SU-DHL-6 (cell line): Measurements from ENCODE around the gene FHL1.

Source experiments
- H2AFZ ChIP-seq: fragments of 200-600 bp; sonication (generic); 2 replicates; pipeline ENCODE4 v1.6.1; 2014; ENCODE audit warnings: low read depth, mild to moderate bottlenecking, moderate library complexity, mixed read lengths, antibody characterized with exemption, low read length; ENCODE audit not compliant: severe bottlenecking
- H3F3A ChIP-seq: fragments of 200-600 bp; shearing (Covaris generic); 2 replicates; pipeline ENCODE4 v1.6.0; 2016; ENCODE audit warnings: antibody characterized with exemption, mild to moderate bottlenecking; ENCODE audit not compliant: insufficient read depth
- H3K27ac ChIP-seq: fragments of 200-600 bp; sonication (generic); 2 replicates; pipeline ENCODE4 v1.5.1; 2016; ENCODE audit warnings: low read depth, mild to moderate bottlenecking, low read length, moderate library complexity, mixed read lengths
- H3K27me3 ChIP-seq: fragments of 200-600 bp; sonication (generic), shearing (Covaris generic); 2 replicates; pipeline ENCODE4 v1.6.0; 2014; ENCODE audit warnings: mild to moderate bottlenecking, low read length
- H3K36me3 ChIP-seq: fragments of 200-600 bp; sonication (generic); 2 replicates; pipeline ENCODE4 v1.6.1; 2014; ENCODE audit warnings: mild to moderate bottlenecking, low read length, mixed read lengths
- H3K4me2 ChIP-seq: fragments of 300-600, 200-600 bp; shearing (Covaris generic), sonication (generic); 2 replicates; pipeline ENCODE4 v1.6.0; 2014; ENCODE audit warnings: low read length, low read depth, mild to moderate bottlenecking; ENCODE audit not compliant: poor library complexity, severe bottlenecking
- H3K4me3 ChIP-seq: fragments of 200-600 bp; sonication (generic); 2 replicates; pipeline ENCODE4 v1.5.1; 2014; ENCODE audit warnings: antibody characterized with exemption, low read length, mild to moderate bottlenecking, mixed read lengths; ENCODE audit not compliant: insufficient read depth, poor library complexity, severe bottlenecking
- H3K79me2 ChIP-seq: fragments of 200-600 bp; sonication (generic); 2 replicates; pipeline ENCODE4 v1.6.1; 2014; ENCODE audit warnings: mild to moderate bottlenecking, low read length, moderate library complexity; ENCODE audit not compliant: insufficient read depth
- H3K9ac ChIP-seq: fragments of 200-600 bp; sonication (generic); 2 replicates; pipeline ENCODE4 v1.7.0; 2014; ENCODE audit warnings: mild to moderate bottlenecking, low read length
- H3K9me2 ChIP-seq: fragments of 200-600 bp; sonication (generic); replicated peaks from 2 replicates; pipeline ENCODE4 v1.6.1; 2014; ENCODE audit warnings: low read length; ENCODE audit not compliant: insufficient read depth
- H3K9me3 ChIP-seq: fragments of 200-600 bp; sonication (generic); 2 replicates; pipeline ENCODE4 v1.6.1; 2014; ENCODE audit warnings: low read length, mixed read lengths; ENCODE audit not compliant: insufficient read depth
- H4K20me1 ChIP-seq: fragments of 200-600 bp; sonication (generic); 2 replicates; pipeline ENCODE4 v1.6.1; 2014; ENCODE audit warnings: low read depth, mild to moderate bottlenecking, antibody characterized with exemption, low read length, moderate library complexity, mixed read lengths
- CTCF ChIP-seq: fragments of 200-600 bp; sonication (generic); IDR thresholded peaks from one replicate; pipeline ENCODE4 v1.5.1; 2017; ENCODE audit warnings: antibody characterized with exemption, mild to moderate bottlenecking, low read length, moderate library complexity; ENCODE audit not compliant: insufficient read depth, poor library complexity, severe bottlenecking
- EZH2phosphoT487 ChIP-seq: fragments of 200-600 bp; sonication (generic), shearing (Covaris generic); conservative IDR thresholded peaks from 2 replicates; pipeline ENCODE4 v1.6.1; 2018; ENCODE audit warnings: mild to moderate bottlenecking, antibody characterized with exemption, low read length, moderate library complexity, mixed read lengths

Gene FHL1

GRCh38 chrX:136162827-136163570, 15.7 kb downstream of the FHL1 start:
- no peak overlapping the region for H3K9ac ChIP-seq
- no peak overlapping the region for H3K4me3 ChIP-seq
- H4K20me1 ChIP-seq, result no peaks in the 10 kb centered on the region
- no peak overlapping the region for H3K4me2 ChIP-seq
- H3K27ac ChIP-seq, result no peak overlapping the region
- H3K9me3 ChIP-seq, result no peaks in the 10 kb centered on the region
- H3K79me2 ChIP-seq, result no peaks in the 10 kb centered on the region
- no peaks in the 10 kb centered on the region for H3K36me3 ChIP-seq
- TF ChIP-seq CTCF, result peak; percentile 25
- TF ChIP-seq EZH2phosphoT487, result no peak
- no peaks in the 10 kb centered on the region for H3F3A ChIP-seq
- no peaks in the 10 kb centered on the region for H3K27me3 ChIP-seq
- no peak overlapping the region for H2AFZ ChIP-seq
- H3K9me2 ChIP-seq, result no peaks in the 10 kb centered on the region

- Histone ChIP-seq H3K27ac (no peak overlapping the region), H2AFZ (no peak overlapping the region), H3K79me2 (no peaks in the 10 kb centered on the region), H3K9ac (no peak overlapping the region), H3K9me3 (no peaks in the 10 kb centered on the region), H3K9me2 (no peaks in the 10 kb centered on the region), H3K36me3 (no peaks in the 10 kb centered on the region), H3F3A (no peaks in the 10 kb centered on the region), H4K20me1 (no peaks in the 10 kb centered on the region), H3K4me2 (no peak overlapping the region), H3K4me3 (no peak overlapping the region), H3K27me3 (no peaks in the 10 kb centered on the region)
- TF ChIP-seq CTCF, result no peak
Observed at GRCh38 chrX:136163689-136164088, 16.4 kb downstream of the FHL1 start.

GRCh38 chrX:136165406-136165805, 18.1 kb downstream of the FHL1 start:
- Histone ChIP-seq H3K9ac (no peak overlapping the region), H3K79me2 (no peaks in the 10 kb centered on the region), H3F3A (no peaks in the 10 kb centered on the region), H3K9me3 (no peaks in the 10 kb centered on the region), H2AFZ (no peak overlapping the region), H3K4me2 (no peak overlapping the region), H3K36me3 (no peaks in the 10 kb centered on the region), H3K27me3 (no peaks in the 10 kb centered on the region), H3K27ac (no peak overlapping the region), H3K9me2 (no peaks in the 10 kb centered on the region), H3K4me3 (no peak overlapping the region), H4K20me1 (no peaks in the 10 kb centered on the region)
- no peak for TF ChIP-seq EZH2phosphoT487
- TF ChIP-seq CTCF, result no peak
